OCI-LY1 (cell line): Measurements from ENCODE around the gene AGAP1.

ENCODE experiments used
- H2AFZ ChIP-seq: fragments of 200-600 bp; sonication (generic), shearing (Covaris generic); 2 replicates; pipeline ENCODE4 v1.6.0; 2014; ENCODE audit warnings: antibody characterized with exemption, mild to moderate bottlenecking, low read length
- H3F3A ChIP-seq: fragments of 200-600 bp; sonication (generic), shearing (Covaris generic); 2 replicates; pipeline ENCODE4 v1.6.0; 2014; ENCODE audit warnings: mild to moderate bottlenecking, antibody characterized with exemption, low read length, moderate library complexity; ENCODE audit not compliant: insufficient read depth
- H3K27ac ChIP-seq: fragments of 200-600 bp; sonication (generic); 2 replicates; pipeline ENCODE4 v1.5.1; 2014; ENCODE audit warnings: low read length, mixed run types, mild to moderate bottlenecking, low read depth; ENCODE audit not compliant: poor library complexity, severe bottlenecking
- H3K27me3 ChIP-seq: fragments of 200-600 bp; sonication (generic); 2 replicates; pipeline ENCODE4 v1.6.0; 2014; ENCODE audit warnings: antibody characterized with exemption, mild to moderate bottlenecking, low read length, moderate library complexity; ENCODE audit not compliant: insufficient read depth
- H3K36me3 ChIP-seq: fragments of 200-600 bp; sonication (generic); 2 replicates; pipeline ENCODE4 v1.6.1; 2014; ENCODE audit warnings: mild to moderate bottlenecking, antibody characterized with exemption, low read length, moderate library complexity, mixed read lengths; ENCODE audit not compliant: insufficient read depth
- H3K4me1 ChIP-seq: fragments of 200-600 bp; sonication (generic); 2 replicates; pipeline ENCODE4 v1.5.1; 2014; ENCODE audit warnings: mild to moderate bottlenecking, low read length, moderate library complexity; ENCODE audit not compliant: insufficient read depth, severe bottlenecking
- H3K4me2 ChIP-seq: fragments of 200-600 bp; sonication (generic), shearing (Covaris generic); 2 replicates; pipeline ENCODE4 v1.6.1; 2014; ENCODE audit warnings: low read length
- H3K4me3 ChIP-seq: fragments of 200-600 bp; sonication (generic); 2 replicates; pipeline ENCODE4 v1.5.1; 2014; ENCODE audit warnings: low read length, low read depth, mild to moderate bottlenecking, mixed read lengths; ENCODE audit not compliant: poor library complexity, severe bottlenecking
- H3K79me2 ChIP-seq: fragments of 200-600 bp; shearing (Covaris generic); 2 replicates; pipeline ENCODE4 v1.6.1; 2016; ENCODE audit warnings: mixed run types, low read length, mixed read lengths; ENCODE audit not compliant: insufficient read depth
- H3K9ac ChIP-seq: fragments of 200-600 bp; sonication (generic), shearing (Covaris generic); 2 replicates; pipeline ENCODE4 v1.6.1; 2014; ENCODE audit warnings: mild to moderate bottlenecking, low read length, mixed read lengths
- H3K9me2 ChIP-seq: fragments of 200-600 bp; sonication (generic), shearing (Covaris generic); 2 replicates; pipeline ENCODE4 v1.6.1; 2014; ENCODE audit warnings: low read depth, mild to moderate bottlenecking, low read length, mixed read lengths
- H3K9me3 ChIP-seq: fragments of 200-600 bp; shearing (Covaris generic); 2 replicates; pipeline ENCODE4 v1.6.1; 2014; ENCODE audit warnings: low read length, mixed read lengths
- H4K20me1 ChIP-seq: fragments of 200-600 bp; sonication (generic), shearing (Covaris generic); 2 replicates; pipeline ENCODE4 v1.6.0; 2016; ENCODE audit warnings: mild to moderate bottlenecking, low read length; ENCODE audit not compliant: insufficient read depth
- CTCF ChIP-seq: fragments of 200-600 bp; sonication (generic), shearing (Covaris generic); IDR thresholded peaks from 2 replicates; pipeline ENCODE4 v1.5.1; 2017; ENCODE audit warnings: mild to moderate bottlenecking, antibody characterized with exemption, low read length, moderate library complexity, mixed read lengths
- EZH2 ChIP-seq: fragments of 200-600 bp; sonication (generic), shearing (Covaris generic); IDR thresholded peaks from 2 replicates; pipeline ENCODE4 v1.8.0; 2017; ENCODE audit warnings: borderline replicate concordance, mixed run types, mild to moderate bottlenecking, antibody characterized with exemption, low read length, moderate library complexity, mixed read lengths

The AGAP1 gene

GRCh38 chr2:235756491-235756890 is 262.6 kb downstream of the AGAP1 start:
- no peak for TF ChIP-seq CTCF
- no peak for TF ChIP-seq EZH2
- no peak overlapping the region for H3K27ac ChIP-seq
- no peak overlapping the region for H3K9ac ChIP-seq
- H3K4me2 ChIP-seq: no peak overlapping the region
- no peaks in the 10 kb centered on the region for H3K27me3 ChIP-seq
- no peaks in the 10 kb centered on the region for H4K20me1 ChIP-seq
- H3F3A ChIP-seq: no peaks in the 10 kb centered on the region
- no peaks in the 10 kb centered on the region for H3K36me3 ChIP-seq
- H3K4me3 ChIP-seq: no peak overlapping the region
- H3K9me3 ChIP-seq: no peaks in the 10 kb centered on the region
- no peaks in the 10 kb centered on the region for H3K79me2 ChIP-seq
- H3K4me1 ChIP-seq: no peaks in the 10 kb centered on the region
- H2AFZ ChIP-seq: no peak overlapping the region
- no peaks in the 10 kb centered on the region for H3K9me2 ChIP-seq

- H3K4me3 ChIP-seq: no peak overlapping the region
- TF ChIP-seq CTCF (no peak), EZH2 (no peak)
- H3K4me1 ChIP-seq: no peaks in the 10 kb centered on the region
- no peaks in the 10 kb centered on the region for H3K9me3 ChIP-seq
- H4K20me1 ChIP-seq: no peaks in the 10 kb centered on the region
- H3K36me3 ChIP-seq: no peaks in the 10 kb centered on the region
- no peak overlapping the region for H3K9ac ChIP-seq
- no peak overlapping the region for H3K27ac ChIP-seq
- H3F3A ChIP-seq: no peaks in the 10 kb centered on the region
- H3K27me3 ChIP-seq: no peaks in the 10 kb centered on the region
- no peak overlapping the region for H2AFZ ChIP-seq
- no peak overlapping the region for H3K4me2 ChIP-seq
- no peaks in the 10 kb centered on the region for H3K9me2 ChIP-seq
- no peaks in the 10 kb centered on the region for H3K79me2 ChIP-seq
Observed at GRCh38 chr2:235757212-235757611, 263.4 kb downstream of the AGAP1 start.

GRCh38 chr2:235757640-235758039 is 263.8 kb downstream of the AGAP1 start:
- Histone ChIP-seq H3K4me2 (no peak overlapping the region), H3F3A (no peaks in the 10 kb centered on the region), H3K27ac (no peak overlapping the region), H3K4me3 (no peak overlapping the region), H3K9me2 (no peaks in the 10 kb centered on the region), H3K36me3 (no peaks in the 10 kb centered on the region), H3K4me1 (no peaks in the 10 kb centered on the region), H3K9me3 (no peaks in the 10 kb centered on the region), H4K20me1 (no peaks in the 10 kb centered on the region), H3K27me3 (no peaks in the 10 kb centered on the region), H3K79me2 (no peaks in the 10 kb centered on the region), H3K9ac (no peak overlapping the region), H2AFZ (no peak overlapping the region)
- no peak for TF ChIP-seq EZH2
- no peak for TF ChIP-seq CTCF
